ENCODE data around the gene GID8. TPM values are rescaled to one million over a fixed set of nuclear protein-coding genes. Genes with fewer than 3 reads are reported as not detected.

The GID8 gene
- total and polyA plus RNA-seq, 2 of the 4 experiments (the other 2 are of a cell fraction): 21.5 to 33.9 TPM

DNA sequence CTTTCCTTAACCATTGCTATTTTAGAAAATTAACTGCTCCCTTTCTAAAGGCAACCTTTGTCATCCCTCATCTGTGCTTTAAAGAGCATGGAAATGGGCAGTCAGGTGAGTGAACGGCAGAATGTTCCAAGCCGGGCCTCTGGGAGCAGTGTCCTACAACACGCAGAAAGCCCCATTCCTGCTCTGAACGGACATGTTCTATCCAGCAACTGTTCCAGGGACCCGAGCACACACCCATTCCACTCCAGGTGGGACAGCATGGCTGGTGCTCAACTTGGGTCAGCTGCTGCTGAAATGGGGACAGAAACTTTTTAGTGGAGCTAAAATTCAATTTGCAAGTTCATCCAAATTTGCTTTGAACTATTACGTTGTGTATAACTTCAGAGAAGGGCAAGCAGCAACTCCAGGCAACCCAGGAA, 38.3 kb upstream of the GID8 start:
- dilution Hi-C loops (cut with HindIII; ENCODE audit: low sequenced_read_pairs, unreplicated experiment): no loop called here
- Histone ChIP-seq H2AK9ac (replicated peaks; ENCODE audit: low read depth, low read length, poor library complexity) (no peak overlapping the region), H4K20me1 (ENCODE audit: insufficient read depth, low read length) (peaks cover 38% of the 10 kb centered on the region), H3K23ac (ENCODE audit: low read depth, low read length) (no peak overlapping the region), H3K79me1 (ENCODE audit: low read depth in 1 of 2, low read length in 2 of 2) (peaks cover 6 to 67% of the 10 kb centered on the region in 2 experiments; a peak in 3 of 4 replicates), H4K5ac (ENCODE audit: low read depth, low read length) (no peak overlapping the region), H3K4me2 (ENCODE audit: low read depth, low read length) (no peak overlapping the region), H2AFZ (replicated peaks; ENCODE audit: low read length, poor library complexity) (no peak overlapping the region), H3K4ac (ENCODE audit: low read depth, low read length) (no peak overlapping the region), H2BK120ac (ENCODE audit: low read depth, low read length) (no peak overlapping the region), H2AK5ac (ENCODE audit: low read depth, low read length) (no peak overlapping the region), H3K18ac (ENCODE audit: low read depth, low read length) (no peak overlapping the region), H3K9ac (ENCODE audit: low read depth, low read length) (no peak overlapping the region), H3K14ac (replicated peaks; ENCODE audit: low read depth, low read length) (no peak overlapping the region), H3K56ac (ENCODE audit: extremely low read depth, insufficient read depth, low read length) (no peak overlapping the region), H2BK15ac (ENCODE audit: low read depth, low read length) (no peak overlapping the region), H3K4me1 (ENCODE audit: control insufficient read depth, insufficient read depth, low read length) (peaks cover 26% of the 10 kb centered on the region), H2BK20ac (ENCODE audit: low read depth, low read length) (no peak overlapping the region), H3K9me1 (ENCODE audit: insufficient read depth, low read length) (peaks cover 12% of the 10 kb centered on the region), H4K91ac (ENCODE audit: insufficient read depth, low read depth, low read length) (no peak overlapping the region; the same call in 1 of the 2 replicates), H4K8ac (ENCODE audit: low read depth in 2 of 2, low read length in 2 of 2) (no peak overlapping the region), H3K36me3 (ENCODE audit: control insufficient read depth, insufficient read depth, low read length) (peaks cover 35% of the 10 kb centered on the region), H2BK5ac (ENCODE audit: low read depth, low read length, poor library complexity, severe bottlenecking) (no peak overlapping the region), H3K27me3 (ENCODE audit: control insufficient read depth, insufficient read depth, low read length) (no peaks in the 10 kb centered on the region), H3K9me3 (ENCODE audit: control insufficient read depth, insufficient read depth, low read length) (no peaks in the 10 kb centered on the region), H3K4me3 (ENCODE audit: insufficient read depth, low read depth, low read length) (no peak overlapping the region), H3K27ac (ENCODE audit: insufficient read depth, low read length) (no peak overlapping the region)
- POLR2A ChIA-PET (ENCODE audit: unreplicated experiment): no interaction called here
- ATAC-seq (ENCODE audit: low read depth): no peak
- no TSS peak for BruUV-seq (replicated peaks)
- intact Hi-C loops (cut with micrococcal nuclease): loop anchor here (1.0 to 2.0 kb wide), 4 partner anchors 25 to 110 kb away; no protein-coding TSS in a partner anchor
- CTCF ChIA-PET: interaction anchor here (0.6 kb wide), 1 partner anchor 10 kb away, joined by 3 read pairs; no protein-coding TSS in a partner anchor
- DNase-seq: no peak
- TF ChIP-seq RFX5 (IDR thresholded peaks at IDR 0.05; ENCODE audit: low read depth, low read length) (no peak), SMC3 (IDR thresholded peaks at IDR 0.05; ENCODE audit: low read depth, low read length) (no peak), MAZ (IDR thresholded peaks at IDR 0.05; ENCODE audit: borderline replicate concordance, low read depth, low read length) (no peak), RAD21 (IDR thresholded peaks at IDR 0.05; ENCODE audit: low read length) (no peak), NFE2L2 (IDR thresholded peaks at IDR 0.05; ENCODE audit: low read depth, low read length) (no peak), FOS (IDR thresholded peaks at IDR 0.05; ENCODE audit: low read depth, low read length) (no peak), POLR2A (IDR thresholded peaks at IDR 0.05; ENCODE audit: low read depth, low read length) (no peak), BHLHE40 (IDR thresholded peaks at IDR 0.05; ENCODE audit: low read depth, low read length) (no peak), CEBPB (IDR thresholded peaks at IDR 0.05; ENCODE audit: low read depth, low read length) (no peak), MAFK (IDR thresholded peaks at IDR 0.05; ENCODE audit: low read depth, low read length) (no peak), CHD1 (IDR thresholded peaks at IDR 0.05; ENCODE audit: low read depth, low read length) (no peak), MXI1 (IDR thresholded peaks at IDR 0.05; ENCODE audit: borderline replicate concordance, low read depth, low read length) (no peak), RCOR1 (IDR thresholded peaks at IDR 0.05; ENCODE audit: insufficient replicate concordance, low read length) (no peak)
- TF ChIP-seq, protein P1, sequence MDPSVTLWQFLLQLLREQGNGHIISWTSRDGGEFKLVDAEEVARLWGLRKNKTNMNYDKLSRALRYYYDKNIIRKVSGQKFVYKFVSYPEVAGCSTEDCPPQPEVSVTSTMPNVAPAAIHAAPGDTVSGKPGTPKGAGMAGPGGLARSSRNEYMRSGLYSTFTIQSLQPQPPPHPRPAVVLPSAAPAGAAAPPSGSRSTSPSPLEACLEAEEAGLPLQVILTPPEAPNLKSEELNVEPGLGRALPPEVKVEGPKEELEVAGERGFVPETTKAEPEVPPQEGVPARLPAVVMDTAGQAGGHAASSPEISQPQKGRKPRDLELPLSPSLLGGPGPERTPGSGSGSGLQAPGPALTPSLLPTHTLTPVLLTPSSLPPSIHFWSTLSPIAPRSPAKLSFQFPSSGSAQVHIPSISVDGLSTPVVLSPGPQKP (IDR thresholded peaks at IDR 0.05; ENCODE audit: borderline replicate concordance, low read depth, low read length): no peak
- TF ChIP-seq, protein P2, sequence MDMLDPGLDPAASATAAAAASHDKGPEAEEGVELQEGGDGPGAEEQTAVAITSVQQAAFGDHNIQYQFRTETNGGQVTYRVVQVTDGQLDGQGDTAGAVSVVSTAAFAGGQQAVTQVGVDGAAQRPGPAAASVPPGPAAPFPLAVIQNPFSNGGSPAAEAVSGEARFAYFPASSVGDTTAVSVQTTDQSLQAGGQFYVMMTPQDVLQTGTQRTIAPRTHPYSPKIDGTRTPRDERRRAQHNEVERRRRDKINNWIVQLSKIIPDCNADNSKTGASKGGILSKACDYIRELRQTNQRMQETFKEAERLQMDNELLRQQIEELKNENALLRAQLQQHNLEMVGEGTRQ (IDR thresholded peaks at IDR 0.05; ENCODE audit: low read depth, low read length): no peak
- TF ChIP-seq, protein P3, sequence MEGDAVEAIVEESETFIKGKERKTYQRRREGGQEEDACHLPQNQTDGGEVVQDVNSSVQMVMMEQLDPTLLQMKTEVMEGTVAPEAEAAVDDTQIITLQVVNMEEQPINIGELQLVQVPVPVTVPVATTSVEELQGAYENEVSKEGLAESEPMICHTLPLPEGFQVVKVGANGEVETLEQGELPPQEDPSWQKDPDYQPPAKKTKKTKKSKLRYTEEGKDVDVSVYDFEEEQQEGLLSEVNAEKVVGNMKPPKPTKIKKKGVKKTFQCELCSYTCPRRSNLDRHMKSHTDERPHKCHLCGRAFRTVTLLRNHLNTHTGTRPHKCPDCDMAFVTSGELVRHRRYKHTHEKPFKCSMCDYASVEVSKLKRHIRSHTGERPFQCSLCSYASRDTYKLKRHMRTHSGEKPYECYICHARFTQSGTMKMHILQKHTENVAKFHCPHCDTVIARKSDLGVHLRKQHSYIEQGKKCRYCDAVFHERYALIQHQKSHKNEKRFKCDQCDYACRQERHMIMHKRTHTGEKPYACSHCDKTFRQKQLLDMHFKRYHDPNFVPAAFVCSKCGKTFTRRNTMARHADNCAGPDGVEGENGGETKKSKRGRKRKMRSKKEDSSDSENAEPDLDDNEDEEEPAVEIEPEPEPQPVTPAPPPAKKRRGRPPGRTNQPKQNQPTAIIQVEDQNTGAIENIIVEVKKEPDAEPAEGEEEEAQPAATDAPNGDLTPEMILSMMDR (conservative IDR thresholded peaks at IDR 0.05; ENCODE audit: low read depth, low read length): no peak
- in situ Hi-C loops (cut with MboI; ENCODE audit: low sequenced_read_pairs): no loop called here
- 61% methylated on average over 3 of the region's 6 CpGs; no CpG with 5 or more reads in 1 of the 2 experiments for WGBS, 2 experiments (ENCODE audit: extremely low coverage in 2 of 2, insufficient read length in 1 of 2)

Measured in IMR-90 (cell line).